Transverse colon (tissue), 3 donors: ENCODE measurements around the gene SMYD4.

Experiments
- EP300 ChIP-seq: sonication (generic); formaldehyde crosslinking; IDR thresholded peaks from one replicate; pipeline ENCODE4 v1.6.1; 2017; ENCODE audit warnings: antibody characterized with exemption, low read depth
- TF ChIP-seq, protein P1 (sequence below), 5 experiments: fragments of 200-600 bp in 3 of 5; fragments of 450-650 bp in 2 of 5; sonication (generic) in 3 of 5; IDR thresholded peaks; 1 replicate in 2 of 5; 2 replicates in 3 of 5; pipeline ENCODE4 v1.5.1; 2016 to 2017; ENCODE audit warnings: antibody characterized with exemption in 5 of 5, inconsistent platforms in 3 of 5, mild to moderate bottlenecking in 2 of 5, moderate library complexity in 1 of 5

DNA sequence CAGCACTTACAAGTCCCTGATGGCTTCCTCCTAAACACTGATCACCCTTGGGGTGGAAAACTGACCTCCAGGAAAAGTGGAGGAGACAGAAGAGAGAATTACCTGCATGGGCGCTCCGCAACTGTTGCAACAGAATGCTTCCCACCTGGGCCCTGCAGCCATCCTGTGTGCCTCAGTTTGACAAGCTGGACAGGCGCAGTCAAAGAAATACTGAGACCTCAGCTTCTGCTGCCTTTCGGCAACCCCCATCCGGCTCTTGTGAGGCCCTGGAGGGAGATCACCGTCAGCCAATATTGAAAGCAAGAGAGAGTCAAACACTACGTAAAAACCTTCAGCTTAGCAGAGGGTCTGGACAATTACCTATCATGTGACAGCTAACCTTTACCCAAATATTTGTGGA lies 43.0 kb downstream of the SMYD4 start:
- TF ChIP-seq, protein P1, sequence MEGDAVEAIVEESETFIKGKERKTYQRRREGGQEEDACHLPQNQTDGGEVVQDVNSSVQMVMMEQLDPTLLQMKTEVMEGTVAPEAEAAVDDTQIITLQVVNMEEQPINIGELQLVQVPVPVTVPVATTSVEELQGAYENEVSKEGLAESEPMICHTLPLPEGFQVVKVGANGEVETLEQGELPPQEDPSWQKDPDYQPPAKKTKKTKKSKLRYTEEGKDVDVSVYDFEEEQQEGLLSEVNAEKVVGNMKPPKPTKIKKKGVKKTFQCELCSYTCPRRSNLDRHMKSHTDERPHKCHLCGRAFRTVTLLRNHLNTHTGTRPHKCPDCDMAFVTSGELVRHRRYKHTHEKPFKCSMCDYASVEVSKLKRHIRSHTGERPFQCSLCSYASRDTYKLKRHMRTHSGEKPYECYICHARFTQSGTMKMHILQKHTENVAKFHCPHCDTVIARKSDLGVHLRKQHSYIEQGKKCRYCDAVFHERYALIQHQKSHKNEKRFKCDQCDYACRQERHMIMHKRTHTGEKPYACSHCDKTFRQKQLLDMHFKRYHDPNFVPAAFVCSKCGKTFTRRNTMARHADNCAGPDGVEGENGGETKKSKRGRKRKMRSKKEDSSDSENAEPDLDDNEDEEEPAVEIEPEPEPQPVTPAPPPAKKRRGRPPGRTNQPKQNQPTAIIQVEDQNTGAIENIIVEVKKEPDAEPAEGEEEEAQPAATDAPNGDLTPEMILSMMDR (IDR thresholded peaks at IDR 0.05) = no peak
- TF ChIP-seq EP300 = no peak
